Epithelial cell of proximal tubule (primary cell): ENCODE measurements around the gene SCRN2. TPM values are rescaled to one million over a fixed set of nuclear protein-coding genes. Genes with fewer than 3 reads are reported as not detected.

ENCODE experiments used
- DNase-seq: peaks from one replicate; pipeline ENCODE4 v3.0.0-alpha.2; 2011; ENCODE audit warnings: low read depth
- H3K4me3 ChIP-seq: 2 replicates; pipeline ENCODE4 v1.5.1; 2011; ENCODE audit warnings: low read depth, mild to moderate bottlenecking, low read length
- CTCF ChIP-seq: conservative IDR thresholded peaks from 2 replicates; pipeline ENCODE4 v1.5.1; 2012; ENCODE audit warnings: low read depth, mild to moderate bottlenecking, low read length
- total RNA-seq: library from RNA; depleted of rRNA; stranded (reverse); fragments of >200 nt; gene quantifications from 2 replicates; pipeline ENCODE4 v1.2.3, GENCODE V29; 2015

The SCRN2 gene
- total RNA-seq, 1 donor from 2014 or later, result 21.2 TPM

GRCh38 chr17:47875011-47875985, 34.2 kb upstream of the SCRN2 start:
- TF ChIP-seq CTCF, result no peak
- no peak overlapping the region for H3K4me3 ChIP-seq
- no peak for DNase-seq

GRCh38 chr17:47873200-47874090, 32.4 kb upstream of the SCRN2 start:
- no peak overlapping the region for H3K4me3 ChIP-seq
- DNase-seq, result no peak
- TF ChIP-seq CTCF, result no peak

GRCh38 chr17:47872651-47873161, 31.6 kb upstream of the SCRN2 start:
- no peak for DNase-seq
- no peak for TF ChIP-seq CTCF
- no peak overlapping the region for H3K4me3 ChIP-seq

DNA sequence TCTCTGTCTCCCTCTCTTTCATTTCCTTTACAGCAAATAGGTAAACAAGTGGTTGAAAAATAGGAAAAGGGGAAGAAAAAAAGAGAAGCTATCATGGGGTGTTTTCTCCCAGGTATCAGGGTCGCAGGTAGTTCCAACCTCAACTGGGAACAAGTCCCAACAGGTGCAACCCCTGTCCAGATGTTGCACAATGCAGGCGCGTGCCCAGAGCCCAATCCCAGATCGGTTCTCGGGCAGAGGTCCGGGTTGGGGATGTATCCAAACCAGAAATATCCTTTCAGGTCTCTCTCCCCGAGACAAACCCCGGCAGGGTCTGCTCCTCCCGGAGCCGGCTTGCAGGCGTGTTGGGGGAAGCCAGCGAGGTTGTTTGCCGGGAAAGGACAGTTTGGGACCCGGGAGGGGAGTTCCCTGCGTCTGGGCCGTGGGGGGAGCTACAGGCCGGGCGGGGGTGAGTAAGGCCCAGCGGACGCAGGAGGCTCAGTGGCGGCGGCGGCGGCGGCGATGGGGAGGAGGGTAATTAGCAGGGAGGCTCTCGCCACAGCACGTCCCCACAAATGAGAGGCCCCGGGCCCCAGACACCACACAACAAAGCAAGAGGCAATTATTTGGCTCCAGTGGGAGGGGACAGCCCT, 31.1 kb upstream of the SCRN2 start:
- no peak overlapping the region for H3K4me3 ChIP-seq
- no peak for DNase-seq
- no peak for TF ChIP-seq CTCF

GRCh38 chr17:47871048-47871447, 30.0 kb upstream of the SCRN2 start:
- TF ChIP-seq CTCF, result no peak
- DNase-seq, result no peak
- no peak overlapping the region for H3K4me3 ChIP-seq

DNA sequence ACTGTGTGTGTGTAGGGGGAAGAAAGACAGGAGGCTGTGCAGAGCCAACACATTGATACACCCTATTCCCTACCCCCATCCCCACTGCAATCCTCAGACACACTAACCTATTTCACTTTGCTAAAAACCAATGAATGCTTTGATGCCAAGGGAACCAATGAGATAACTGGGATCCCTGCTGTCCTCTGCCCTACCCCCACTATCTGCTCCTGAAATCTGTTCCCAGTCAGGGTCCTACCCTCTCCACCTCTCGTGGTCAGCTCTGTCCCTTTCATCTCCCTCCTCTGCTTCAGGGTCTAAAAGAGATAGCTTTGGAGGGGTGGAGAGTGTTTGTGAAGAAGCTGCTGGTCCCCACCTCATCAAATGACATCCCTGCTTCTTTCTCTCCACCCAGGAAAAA, 29.0 kb upstream of the SCRN2 start:
- no peak overlapping the region for H3K4me3 ChIP-seq
- TF ChIP-seq CTCF, result no peak
- no peak for DNase-seq
